GM18520 (cell line): ENCODE measurements around the gene RBP3.

Source experiments
- ATAC-seq: cut with Tn5 transposase; IDR thresholded peaks from one replicate; pipeline ENCODE4 v1.9.1; 2021; ENCODE audit not compliant: unreplicated experiment

RBP3 gene

DNA sequence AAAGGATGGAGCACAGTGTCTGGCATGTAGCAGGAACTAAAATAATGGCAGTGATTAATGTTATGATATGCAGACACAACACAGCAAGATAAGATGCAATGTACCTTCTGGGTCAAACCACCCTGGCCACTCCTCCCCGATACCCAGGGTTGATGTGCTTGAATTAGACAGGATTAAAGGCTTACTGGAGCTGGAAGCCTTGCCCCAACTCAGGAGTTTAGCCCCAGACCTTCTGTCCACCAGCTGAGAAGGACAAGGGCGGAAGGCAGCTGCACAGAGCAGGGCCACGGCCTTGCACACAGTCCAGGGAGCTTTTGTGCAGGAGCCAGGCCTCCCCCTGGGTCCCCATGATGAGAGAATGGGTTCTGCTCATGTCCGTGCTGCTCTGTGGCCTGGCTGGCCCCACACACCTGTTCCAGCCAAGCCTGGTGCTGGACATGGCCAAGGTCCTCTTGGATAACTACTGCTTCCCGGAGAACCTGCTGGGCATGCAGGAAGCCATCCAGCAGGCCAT lies at the start of gene RBP3:
RBP3 (plus strand) TSS at position 226 of the 514 bp plus-strand sequence; CDS start at position 348, 122 bp downstream.
- no peak for ATAC-seq

GRCh38 chr10:47298715-47299114 lies 49.4 kb upstream of the RBP3 start:
- no peak for ATAC-seq

DNA sequence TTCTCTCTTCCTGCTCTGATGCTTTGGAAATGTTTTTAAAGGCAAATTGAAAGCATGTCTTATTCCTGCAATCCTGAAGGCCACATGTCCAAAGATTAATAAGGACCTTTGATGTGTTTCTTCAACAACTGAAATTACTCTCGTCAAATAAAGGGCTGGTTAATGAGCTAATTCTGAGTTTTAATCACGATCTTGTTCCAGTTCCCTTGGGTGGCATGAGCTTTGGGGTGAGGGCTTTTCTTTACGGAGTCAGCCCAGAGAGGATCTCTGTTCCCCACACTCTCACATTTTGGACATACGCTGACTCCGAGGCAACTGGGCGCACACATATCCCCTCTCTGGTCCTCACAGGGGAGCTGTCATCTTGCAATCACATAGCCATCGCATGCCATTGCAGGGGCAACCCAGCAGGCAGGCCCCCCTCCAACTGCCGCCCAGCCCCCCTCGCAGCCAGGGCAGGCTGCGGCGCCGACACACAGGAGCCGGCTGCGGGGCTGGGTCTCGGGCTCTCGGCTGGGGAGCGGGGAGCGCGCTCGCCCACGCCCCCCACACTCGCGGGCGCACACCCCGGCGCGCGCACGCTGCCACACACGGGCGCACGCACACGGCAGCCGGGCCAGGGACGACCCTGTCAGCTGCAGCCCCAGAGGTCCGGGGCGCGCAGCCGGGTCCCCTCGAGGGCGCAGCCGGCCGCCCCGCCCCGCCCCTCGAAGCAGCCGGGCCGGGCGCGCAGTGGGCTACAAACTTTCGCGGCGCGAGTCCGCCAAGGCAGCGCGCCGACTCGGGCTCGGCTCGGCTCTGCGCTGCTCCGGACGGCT lies 48.3 kb upstream of the RBP3 start, which contains the start of gene GDF10:
GDF10 (plus strand) TSS at position 587 of the 818 bp plus-strand sequence. CDS start 455 bp downstream, outside the sequence.
- no peak for ATAC-seq

DNA sequence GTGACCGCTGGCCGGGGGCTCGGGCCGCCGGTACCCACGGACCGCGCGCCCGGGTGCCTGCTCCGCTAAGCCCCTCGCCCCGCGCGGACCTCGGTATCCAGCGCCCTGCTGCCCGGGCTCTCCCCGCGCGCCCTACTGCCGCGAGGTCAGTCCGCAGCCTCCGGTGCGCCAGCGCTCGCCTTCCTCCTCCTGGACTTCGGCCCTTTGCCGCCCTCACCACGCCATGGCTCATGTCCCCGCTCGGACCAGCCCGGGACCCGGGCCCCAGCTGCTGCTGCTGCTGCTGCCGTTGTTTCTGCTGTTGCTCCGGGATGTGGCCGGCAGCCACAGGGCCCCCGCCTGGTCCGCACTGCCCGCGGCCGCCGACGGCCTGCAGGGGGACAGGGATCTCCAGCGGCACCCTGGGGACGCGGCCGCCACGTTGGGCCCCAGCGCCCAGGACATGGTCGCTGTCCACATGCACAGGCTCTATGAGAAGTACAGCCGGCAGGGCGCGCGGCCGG lies 47.7 kb upstream of the RBP3 start:
- ATAC-seq = no peak

DNA sequence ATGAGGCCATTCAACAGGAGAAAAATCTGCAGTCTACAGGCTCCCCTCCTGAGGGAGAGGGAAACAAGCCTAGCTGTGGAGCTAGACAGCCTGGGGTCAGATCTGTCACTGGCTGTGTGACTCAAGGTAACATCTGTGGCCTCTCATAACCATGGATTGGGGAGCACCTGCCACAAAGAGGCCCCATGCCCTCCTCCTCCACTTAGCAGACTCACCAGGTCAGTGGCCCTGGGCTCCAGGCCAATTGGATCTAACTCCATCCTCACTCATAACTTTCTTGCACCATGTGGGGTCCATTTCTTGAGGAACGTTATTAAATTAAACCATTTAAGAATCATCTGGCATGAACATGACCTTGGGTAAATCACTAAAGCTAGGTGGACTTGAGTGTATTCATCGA lies 46.3 kb upstream of the RBP3 start:
- ATAC-seq = no peak

- no peak for ATAC-seq
These were observed 45.1 kb upstream of the RBP3 start for GRCh38 chr10:47303105-47303504.

- ATAC-seq = no peak
These were observed 44.3 kb upstream of the RBP3 start for GRCh38 chr10:47303866-47304265.

GRCh38 chr10:47305566-47305965 lies 42.6 kb upstream of the RBP3 start:
- ATAC-seq = no peak

- no peak for ATAC-seq
These were observed 41.6 kb upstream of the RBP3 start for GRCh38 chr10:47306387-47307210.

GRCh38 chr10:47307381-47307780 lies 40.8 kb upstream of the RBP3 start:
- no peak for ATAC-seq

- ATAC-seq = no peak
These were observed 39.4 kb upstream of the RBP3 start for GRCh38 chr10:47308775-47309174.

GRCh38 chr10:47309408-47310089 lies 38.6 kb upstream of the RBP3 start:
- no peak for ATAC-seq

GRCh38 chr10:47310090-47310505 lies 38.1 kb upstream of the RBP3 start:
- no peak for ATAC-seq

- no peak for ATAC-seq
These were observed 36.8 kb upstream of the RBP3 start for GRCh38 chr10:47311193-47311931.

DNA sequence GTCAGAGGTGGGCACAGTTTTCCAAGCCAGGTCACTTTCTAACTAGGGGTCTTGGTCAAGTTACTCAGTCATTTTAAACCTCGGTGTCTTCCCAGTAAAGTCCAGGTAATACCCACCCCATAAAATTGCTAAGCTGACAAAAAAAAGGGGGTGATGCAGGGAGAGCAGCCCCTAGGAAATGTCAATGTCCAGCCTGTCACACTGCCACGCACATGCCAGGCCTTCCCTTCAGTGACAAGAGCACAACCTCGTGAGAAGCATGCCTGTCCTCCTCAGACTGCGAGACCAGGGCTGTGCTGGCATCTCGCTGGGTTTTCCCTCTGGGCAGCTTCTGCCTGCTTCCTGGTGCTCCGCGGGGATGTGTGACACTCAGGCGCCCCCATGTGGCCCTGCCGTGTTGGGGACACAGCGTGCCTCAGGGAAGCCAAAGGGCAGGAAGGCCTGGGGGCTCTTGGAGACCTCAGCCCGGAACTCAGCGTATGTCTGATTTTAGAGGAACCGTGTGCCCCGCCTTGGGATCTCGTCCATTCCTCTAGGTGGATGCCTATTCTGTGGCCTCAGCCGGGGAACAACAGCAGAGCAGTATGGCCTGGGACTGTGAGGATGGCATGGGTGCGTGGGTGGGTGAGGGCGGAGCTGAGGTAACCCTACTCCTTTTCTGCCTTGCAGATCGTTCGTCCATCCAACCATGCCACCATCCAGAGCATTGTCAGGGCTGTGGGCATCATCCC lies 36.1 kb upstream of the RBP3 start:
- no peak for ATAC-seq

GRCh38 chr10:47312663-47312995 lies 35.5 kb upstream of the RBP3 start:
- ATAC-seq = no peak

DNA sequence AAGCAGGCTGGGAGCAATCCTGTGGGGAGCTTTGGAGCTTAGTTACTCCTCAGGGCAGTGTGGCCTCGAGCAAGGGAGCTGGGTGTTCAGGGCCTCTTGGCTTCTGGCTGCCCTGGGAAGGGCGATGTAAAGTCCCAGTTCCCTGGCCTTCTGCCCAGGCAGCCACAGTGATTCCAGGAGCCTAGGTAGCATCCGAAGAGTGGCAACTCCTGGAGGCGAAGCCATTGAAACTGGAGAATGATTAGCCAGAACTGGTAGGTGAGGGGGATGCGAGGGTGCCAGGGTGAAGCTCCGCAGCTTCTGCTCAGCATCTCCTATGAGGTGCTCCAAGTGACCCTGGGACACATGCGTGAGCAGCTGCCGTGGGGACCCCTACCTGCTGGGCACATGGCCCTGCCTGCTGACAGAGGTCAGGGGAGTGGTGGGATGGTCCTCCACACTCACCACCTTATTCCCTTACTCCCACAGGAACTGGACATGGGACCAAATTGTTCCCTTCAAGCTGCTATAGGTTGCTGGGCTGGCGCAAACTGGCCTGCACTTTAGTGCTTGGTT lies 33.7 kb upstream of the RBP3 start:
- no peak for ATAC-seq

DNA sequence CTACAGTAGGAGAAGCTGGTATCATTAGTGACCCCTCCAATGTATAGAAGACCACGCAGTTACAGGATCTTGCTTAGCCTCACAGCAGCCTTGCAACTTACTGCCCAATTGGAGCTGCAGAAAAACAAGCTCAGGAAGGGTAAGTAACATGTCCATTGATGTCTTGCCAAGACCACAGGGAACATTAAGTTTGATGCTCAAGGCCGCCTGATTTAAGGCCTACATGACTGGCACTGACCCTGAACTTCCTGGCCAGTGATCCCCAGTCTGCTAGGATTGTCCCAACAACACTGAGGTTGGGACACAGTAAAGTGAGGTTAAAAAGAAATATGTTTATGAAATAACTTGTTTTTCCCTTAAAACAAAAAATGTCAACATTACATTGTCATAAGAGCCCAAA lies 32.7 kb upstream of the RBP3 start:
- ATAC-seq = no peak

- no peak for ATAC-seq
These were observed 32.0 kb upstream of the RBP3 start for GRCh38 chr10:47316131-47316530.
